Measurements from ENCODE around the gene SPOP.

- TF ChIP-seq CTCF (IDR thresholded peaks at IDR 0.05; ENCODE audit: poor library complexity) (no peak), EZH2 (IDR thresholded peaks at IDR 0.05; ENCODE audit: borderline replicate concordance) (no peak), EZH2phosphoT487 (IDR thresholded peaks at IDR 0.05; ENCODE audit: low read depth, severe bottlenecking, unreplicated experiment) (no peak)
These were observed 43.4 kb downstream of the SPOP start for GRCh38 chr17:49634485-49634860.
